Measurements from ENCODE around the gene NUS1. TPM values are rescaled to one million over a fixed set of nuclear protein-coding genes. Genes with fewer than 3 reads are reported as not detected.
"Not testable (repeated sequence)": the region's sequence is repeated elsewhere in the genome, so short reads cannot be mapped to it uniquely, and the experiment has no call there.

Gene NUS1
- total RNA-seq, 1 donor from 2014 or later = 15.3 TPM

DNA sequence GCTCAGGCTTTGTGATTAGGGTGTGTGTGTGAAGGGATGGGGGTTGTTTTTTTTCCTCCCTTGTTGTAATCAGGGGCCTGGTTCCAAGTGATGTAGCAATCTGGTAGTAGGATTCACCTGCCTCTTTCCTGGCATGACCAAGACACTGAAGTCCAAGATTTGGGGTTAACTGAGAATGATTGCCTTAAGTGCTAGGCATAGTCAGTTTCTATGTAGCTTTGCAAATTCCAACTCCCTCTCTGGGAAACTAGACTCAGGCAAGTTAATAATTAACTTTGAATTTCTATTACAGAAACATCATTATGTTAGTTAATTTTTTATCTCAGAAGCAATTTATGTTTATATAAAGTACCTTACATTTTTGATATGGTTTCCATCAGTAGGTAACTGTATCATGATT, 43.6 kb downstream of the NUS1 start:
- DNase-seq = no peak

- DNase-seq = not testable (repeated sequence)
Observed at GRCh38 chr6:117721520-117721919, 46.3 kb downstream of the NUS1 start.

- DNase-seq = no peak
Observed at GRCh38 chr6:117728626-117729025, 53.4 kb downstream of the NUS1 start.

- DNase-seq = no peak
Observed at GRCh38 chr6:117729613-117730012, 54.3 kb downstream of the NUS1 start.

DNA sequence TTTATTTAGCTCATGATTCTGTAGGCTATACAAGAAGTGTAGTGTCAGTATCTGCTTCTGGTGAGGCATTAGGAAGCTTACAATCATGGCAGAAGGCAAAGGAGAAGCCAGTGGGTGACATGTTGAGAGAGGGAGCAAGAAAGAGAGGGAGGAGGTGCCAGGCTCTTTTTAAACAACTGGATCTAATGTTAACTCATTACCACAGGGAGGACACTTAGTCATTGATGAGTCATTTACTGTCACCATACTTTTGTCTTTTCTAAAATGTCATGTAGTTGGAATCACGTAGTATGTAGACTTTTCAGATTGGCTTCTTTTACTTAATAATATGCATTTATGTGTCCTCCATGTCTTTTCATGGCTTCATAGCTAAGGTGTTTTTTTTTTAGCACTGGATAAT, 58.1 kb downstream of the NUS1 start:
- DNase-seq = no peak

- DNase-seq = no peak
Observed at GRCh38 chr6:117739869-117740268, 64.6 kb downstream of the NUS1 start.

DNA sequence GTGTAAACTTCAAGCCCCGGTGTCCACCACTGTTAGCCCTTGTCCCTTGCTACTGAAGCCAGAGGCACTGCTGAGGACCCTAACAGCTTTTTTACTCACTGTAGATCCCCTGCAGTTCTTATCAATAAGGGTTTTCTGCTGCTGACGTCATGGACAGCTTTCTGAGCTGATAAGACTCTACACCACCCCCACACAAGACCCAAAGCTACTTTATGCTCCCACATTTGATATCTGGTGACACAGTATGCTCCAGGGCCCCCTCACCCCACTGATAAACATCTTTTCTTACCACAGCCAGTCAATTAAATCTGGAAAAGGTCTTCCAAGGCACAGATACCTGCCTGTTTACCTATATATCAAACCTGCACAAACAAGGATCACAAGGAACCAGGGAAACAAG, 65.3 kb downstream of the NUS1 start:
- no peak for DNase-seq

GRCh38 chr6:117750675-117751074, 75.4 kb downstream of the NUS1 start:
- not testable (repeated sequence) for DNase-seq

Other genes with a start within 250 kb of the NUS1 start
- gene ROS1, start 249.5 kb upstream of the NUS1 start, total RNA-seq = 0.92 TPM
- gene DCBLD1, start 192.8 kb upstream of the NUS1 start, total RNA-seq = 9.9 TPM
- 59.7 TPM for gene GOPC, start 73.0 kb upstream of the NUS1 start, total RNA-seq
- gene SLC35F1, start 231.8 kb downstream of the NUS1 start, total RNA-seq = 6.3 TPM